Stimulated activated CD8-positive, alpha-beta memory T cell treated with anti-CD3 and anti-CD28 coated beads, Interleukin-15, amount 100 ng/mL, for 1 hour (primary cell): Measurements from ENCODE around the gene ASB6.

Experiments
- DNase-seq: peaks from one replicate; pipeline ENCODE4 v3.0.0-alpha.2; 2020; ENCODE audit warnings: low read depth

ASB6 gene

GRCh38 chr9:129624947-129625346 is 17.0 kb downstream of the ASB6 start:
- DNase-seq = no peak

DNA sequence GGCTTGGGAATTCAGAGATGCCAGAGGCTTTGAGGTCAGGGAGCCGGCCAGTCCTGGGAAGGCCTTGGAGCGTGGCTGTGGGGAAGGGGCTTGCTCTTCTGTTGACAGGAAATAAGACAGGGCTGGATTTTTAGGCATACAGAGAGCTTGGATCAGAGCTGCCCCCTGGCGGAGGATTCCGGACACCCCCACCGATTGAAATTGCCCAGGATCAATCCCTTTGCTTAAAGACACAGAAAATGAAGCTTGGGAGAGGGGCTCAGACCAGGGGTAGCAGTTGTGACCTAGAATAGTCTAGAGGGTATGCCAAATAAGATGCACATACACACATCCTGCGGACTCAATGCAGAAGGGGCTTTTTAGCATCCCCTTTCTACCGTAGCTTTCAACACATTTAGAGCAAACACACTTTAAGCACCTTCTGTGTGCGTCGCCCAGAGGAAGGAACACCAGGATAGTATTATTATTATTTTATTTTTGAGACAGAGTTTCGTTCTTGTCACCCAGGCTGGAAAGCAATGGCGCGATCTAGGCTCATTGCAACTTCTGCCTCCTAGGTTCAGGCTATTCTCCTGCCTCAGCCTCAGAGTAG is 17.7 kb downstream of the ASB6 start:
- peak; percentile 57 for DNase-seq

GRCh38 chr9:129623331-129623730 is 18.6 kb downstream of the ASB6 start:
- DNase-seq = no peak

DNA sequence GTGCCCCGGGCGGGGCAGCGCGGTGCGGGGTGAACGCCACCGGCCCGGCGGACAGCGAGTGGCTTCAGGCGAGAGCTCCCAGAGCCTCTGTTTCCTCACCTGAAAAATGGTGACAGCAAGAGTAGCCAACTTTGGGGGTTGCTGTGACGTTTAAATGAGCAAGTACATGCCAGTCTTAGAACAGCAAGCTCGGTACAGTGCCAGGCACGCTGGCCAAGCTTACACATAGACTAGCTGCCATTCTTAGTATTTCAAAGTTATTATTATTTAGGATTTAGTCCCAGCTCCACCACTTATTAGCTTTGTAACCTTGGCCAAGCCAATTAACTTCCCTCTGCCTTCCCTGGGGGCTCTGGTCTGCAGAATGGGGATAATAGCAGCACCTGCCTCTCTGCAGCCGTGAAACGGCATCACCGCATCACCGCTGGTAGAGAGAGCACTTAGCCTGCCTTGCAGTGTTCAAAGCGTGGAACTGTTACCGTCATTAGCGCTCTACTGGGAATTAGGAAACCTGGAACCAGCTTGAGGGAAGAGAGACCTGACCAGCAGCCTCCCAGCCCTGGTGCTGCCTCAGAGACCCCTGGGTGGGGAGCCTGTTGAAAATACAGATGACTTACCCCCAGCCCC is 21.2 kb downstream of the ASB6 start, which contains the start of gene C9orf50:
TSS of gene C9orf50 (minus strand) at position 433 of the 627 bp plus-strand sequence. CDS start 527 bp downstream, outside the sequence.
- DNase-seq = no peak

DNA sequence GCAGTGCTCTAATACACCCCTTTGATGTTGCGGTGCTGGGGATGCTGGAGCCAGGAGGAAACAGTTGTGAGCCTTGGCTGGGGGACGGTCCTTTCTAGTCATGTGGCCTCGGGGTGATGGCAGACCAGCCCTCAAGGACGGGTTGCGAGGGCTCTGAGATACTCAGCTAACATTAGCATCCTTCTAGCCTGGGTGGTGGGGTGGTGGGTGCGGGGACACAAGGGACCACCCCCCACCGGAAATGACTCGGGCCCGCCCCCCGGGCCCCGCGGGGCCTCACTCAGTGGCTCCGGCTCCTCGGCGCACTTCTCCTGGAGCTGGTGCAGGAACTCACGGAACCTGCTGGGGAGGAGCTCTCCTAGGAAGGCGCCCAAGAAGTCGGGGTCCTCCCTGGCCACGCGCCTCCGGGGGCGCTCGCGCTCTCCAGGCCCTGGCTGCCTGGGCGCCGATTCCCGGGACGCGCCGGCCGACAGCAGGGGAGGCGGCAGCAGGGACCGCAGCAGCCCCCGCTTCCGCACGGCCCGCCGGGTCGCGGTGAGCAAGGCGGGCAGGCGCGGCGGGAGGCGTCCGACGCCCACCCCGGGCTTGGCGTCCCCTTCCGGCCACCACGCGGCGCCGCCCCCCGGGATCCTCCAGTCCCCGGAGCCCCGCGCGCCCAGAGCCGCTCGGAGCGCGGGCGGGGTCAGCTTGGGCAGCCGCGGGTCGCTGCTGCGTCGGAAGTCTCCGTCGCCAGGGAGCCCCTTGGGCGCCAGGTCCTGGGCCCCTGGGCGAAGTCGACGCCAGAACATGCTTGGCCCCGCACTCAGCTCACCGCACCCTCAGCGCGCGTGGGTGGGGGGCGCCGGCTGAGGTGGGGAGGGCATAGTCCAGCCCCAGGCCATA is 21.9 kb downstream of the ASB6 start:
- no peak for DNase-seq

DNA sequence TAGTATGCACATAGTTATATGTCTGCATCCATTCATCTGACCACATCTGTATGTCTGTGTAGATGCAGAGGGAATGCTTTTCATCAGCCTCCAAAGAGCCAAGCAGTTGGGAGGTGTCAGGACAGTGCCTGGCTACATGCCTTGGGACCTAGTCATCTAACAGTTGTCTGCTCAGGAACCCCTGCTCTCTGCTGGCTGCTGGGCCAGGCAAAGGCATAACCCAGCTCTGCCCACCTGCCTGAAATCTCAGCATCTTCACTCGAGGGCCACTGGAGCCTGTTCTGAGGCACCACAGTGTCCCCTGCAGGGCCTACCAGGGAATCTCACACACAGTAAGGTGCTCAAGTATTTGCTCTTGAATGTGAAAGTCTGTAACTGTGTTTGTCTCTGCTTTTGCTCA is 24.8 kb downstream of the ASB6 start:
- no peak for DNase-seq

DNA sequence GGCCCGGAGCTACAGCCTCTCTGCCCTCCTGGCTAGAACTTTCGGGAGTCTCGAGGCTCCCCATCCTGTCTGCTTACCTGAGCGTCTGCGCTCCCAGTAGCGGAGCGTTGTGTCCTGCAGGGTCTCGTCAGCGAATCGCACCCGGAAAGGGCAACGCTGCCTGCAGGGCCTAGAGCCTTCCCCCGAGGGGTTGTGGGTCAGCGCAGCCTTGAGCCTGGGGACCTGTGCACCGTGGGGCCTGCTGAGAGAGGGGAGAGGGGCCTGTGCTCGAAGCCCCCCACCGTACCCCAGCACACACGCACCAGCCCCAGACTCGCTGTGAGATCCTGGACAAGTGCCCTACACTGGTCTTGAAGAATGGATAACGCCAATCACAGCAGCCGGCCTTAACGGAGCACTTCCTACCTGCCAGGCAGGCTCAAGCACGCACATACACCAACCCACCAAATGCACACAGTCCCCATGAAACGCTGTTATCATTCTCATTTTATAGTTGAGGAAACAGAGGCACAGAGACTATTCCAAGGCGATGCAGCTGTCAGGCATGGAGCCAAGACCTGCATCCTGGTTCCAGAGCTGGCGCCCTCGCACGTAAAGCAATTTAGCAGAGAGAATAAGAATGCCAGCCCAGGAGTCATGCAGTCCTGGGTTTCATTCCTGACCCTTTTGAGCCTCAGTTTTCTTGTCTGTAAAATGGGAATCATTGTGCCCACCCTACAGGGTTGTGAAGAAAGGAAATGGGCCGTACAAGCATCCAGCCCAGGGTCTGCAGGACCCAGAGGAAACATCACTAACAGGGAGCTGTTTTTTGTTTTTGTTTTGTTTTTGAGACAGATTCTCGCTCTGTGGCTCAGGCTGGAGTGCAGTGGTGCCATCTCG is 26.3 kb downstream of the ASB6 start:
- DNase-seq = no peak

GRCh38 chr9:129614932-129615331 is 27.0 kb downstream of the ASB6 start:
- no peak for DNase-seq

DNA sequence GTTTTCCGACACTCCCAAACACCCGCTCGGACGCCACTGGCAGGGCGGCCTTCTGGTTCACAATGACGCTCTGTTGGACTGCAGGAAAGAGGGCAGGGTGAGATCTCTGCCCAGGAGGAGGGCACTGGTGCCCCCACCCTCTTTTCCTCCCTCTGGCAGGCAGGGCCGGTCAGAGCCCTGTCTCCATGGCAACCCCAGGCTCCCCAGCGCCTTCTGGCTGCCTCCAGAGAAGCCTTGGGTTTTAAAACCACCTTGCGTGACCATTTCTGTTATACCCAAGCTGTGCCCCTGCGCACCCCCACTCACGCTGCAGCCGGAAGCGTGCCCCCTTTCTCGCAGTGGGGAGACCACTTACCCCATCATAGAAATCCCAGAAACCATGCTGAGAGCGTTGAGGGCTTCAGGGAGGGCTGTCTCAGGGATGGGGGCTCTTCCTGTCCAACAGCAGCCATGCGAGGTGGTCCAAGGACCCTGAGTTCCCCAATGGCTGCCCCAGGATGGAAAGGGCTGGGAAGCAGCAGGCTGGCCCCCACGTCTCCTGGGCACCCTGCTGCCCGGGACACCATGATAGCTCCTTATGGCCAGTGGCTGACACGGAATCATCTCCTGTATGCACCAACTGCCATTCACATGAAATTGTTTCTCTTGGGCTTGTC is 28.3 kb downstream of the ASB6 start:
- DNase-seq = no peak

GRCh38 chr9:129612815-129613519 is 29.0 kb downstream of the ASB6 start:
- DNase-seq = no peak

DNA sequence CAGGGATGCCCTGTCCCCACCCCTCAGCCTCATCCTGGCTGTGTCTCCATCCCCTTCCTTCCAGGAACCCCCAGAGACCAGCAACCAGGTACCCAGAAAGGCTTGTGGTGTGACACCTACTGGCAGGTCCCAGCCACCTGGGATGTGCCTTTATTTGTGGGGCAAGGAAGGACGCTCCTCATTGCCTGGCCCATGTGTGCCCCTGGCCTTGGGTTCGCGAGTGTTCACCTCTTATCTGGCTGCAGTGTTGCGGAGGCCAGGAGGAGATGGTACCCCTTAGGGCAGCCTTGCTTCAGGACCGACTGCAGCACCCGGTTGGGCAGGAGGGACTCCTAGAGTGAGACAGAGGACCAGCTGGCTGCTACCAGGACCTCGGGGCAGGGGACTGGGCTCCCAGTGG is 29.8 kb downstream of the ASB6 start:
- DNase-seq = no peak

GRCh38 chr9:129611307-129611800 is 30.6 kb downstream of the ASB6 start:
- DNase-seq = no peak

DNA sequence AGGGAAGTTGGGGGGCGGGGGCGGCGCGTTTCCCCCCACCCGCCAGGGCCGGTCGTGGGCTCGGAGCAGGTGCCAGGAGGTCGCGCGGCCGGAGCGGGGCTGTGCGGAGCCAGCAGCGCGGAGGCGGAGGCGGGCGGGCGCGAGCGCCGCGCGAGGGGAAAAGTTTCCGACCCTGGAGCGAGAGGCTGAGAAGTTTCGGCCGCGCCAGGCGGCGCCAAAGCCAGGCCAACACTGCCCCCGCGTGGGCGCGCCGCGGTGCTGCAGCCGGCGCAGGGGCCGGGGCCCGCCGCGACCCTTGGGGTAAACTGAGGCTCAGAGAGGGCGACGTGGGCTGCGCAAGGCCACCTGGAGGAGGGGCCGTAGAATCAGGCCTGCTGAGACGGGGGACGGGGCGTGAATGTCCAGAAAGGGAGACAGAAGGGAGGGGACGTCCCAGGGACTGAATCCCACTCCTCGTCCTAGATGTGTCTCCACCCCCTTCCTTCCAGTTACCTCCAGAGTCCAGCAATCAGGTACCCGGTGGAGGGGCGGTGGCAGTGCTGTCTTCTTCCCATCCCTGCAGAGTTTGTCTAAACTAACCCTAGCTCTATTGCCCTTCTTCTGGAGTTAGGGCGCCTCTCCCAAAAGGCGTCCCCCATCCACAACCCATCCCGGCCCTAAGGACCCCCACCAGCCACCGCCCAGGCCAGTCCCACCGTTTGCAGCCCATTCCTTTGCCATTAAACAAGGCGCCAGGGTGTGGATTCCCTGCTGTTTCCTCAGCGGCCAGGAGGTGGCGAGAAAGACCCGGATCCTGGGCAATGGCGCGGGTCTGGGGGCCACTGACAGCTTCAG is 31.3 kb downstream of the ASB6 start:
- peak; percentile 59 for DNase-seq

DNA sequence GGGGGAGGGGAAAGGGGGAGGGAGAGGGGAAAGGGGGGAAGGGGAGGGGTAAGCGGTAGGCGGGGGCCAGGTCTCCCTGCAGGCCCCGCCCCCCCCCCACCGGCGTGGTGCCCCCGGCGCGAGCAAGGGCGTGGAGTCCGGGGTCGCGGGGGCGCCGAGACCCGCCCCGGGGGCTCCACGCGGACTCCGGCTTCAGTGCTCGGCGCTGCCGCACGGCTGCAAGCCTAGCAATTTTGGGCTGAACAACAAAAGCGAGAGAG is 31.8 kb downstream of the ASB6 start:
- no peak for DNase-seq

DNA sequence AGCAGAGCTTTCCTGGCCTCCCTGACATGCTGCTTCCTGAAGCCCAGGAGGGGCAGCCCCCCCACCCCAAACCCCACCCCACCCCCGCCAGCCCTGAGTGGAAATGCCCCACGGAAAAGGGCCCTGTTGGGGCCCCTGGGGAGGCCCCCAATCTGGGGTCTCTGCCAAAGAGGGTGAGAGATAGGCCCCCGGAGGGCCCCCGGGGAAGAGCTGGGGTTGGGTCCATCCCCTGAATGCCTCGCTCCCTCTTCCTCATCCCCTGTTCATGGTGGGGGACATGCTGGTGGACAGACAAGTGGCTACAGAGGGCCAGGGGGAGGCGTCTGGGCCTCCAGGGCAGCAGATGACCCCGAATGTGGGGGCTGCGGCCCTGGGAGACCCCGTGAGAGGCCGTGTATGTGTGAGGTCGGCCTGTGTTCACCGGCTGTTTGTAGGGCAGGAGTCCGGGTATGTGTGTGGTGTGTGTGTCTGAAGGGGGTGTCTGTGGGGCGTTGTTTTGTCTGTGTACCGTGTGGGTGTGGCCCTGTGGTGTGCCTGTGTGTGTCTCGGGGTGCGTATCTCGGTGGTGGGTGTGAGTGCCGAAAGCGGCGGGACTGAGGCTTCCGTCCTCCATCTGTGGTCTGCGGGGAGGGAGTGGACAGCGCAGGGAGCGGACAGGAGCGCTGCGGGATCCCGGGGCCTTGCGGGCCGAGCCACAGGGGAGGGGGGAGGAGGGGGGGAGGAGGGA is 32.3 kb downstream of the ASB6 start:
- no peak for DNase-seq

DNA sequence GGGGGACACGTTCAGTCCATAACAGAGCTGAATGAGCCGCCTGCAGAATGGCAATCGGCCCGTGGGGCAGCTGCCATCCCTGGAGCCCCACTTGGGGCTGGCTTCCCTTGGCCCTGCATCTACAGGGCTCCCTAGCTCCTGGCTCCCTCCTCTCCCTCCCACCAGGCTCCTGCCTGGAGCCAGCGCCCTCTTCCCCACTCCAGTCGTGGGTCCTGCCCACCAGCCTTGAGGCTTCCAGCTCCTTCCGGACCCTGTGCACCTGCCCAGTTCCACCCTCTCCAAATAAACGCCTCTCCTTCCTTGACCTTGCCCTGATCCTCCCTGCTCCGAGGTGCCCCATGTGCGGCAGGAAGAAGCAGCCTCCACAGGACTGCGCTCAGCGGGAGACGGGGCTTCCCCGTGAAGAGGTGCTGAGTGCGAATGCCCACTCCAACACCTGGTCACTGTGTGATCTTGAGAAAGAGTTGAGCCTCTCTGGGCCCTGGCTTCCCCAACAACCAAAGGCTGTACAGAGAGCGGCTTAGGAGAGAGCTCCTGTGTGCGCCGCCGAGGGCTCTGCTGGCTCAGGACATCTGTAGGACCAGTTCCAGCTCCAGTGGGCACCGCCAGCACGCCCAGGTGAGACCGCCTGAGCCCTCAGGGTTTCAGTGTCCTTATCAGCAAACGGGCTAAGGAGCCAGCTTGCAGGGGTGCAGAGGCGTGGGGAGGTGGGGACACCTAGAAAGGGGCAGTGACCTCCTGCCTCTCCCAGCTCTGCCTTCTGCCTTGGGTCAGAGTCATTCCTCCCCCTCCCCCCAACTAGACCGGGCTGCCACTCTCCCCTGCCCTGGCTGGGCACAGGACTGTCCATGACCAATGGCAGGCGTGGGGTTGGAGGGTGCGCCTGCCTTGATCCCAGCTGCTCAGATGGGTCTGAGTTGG is 33.1 kb downstream of the ASB6 start:
- no peak for DNase-seq

- no peak for DNase-seq
Observed at GRCh38 chr9:129607027-129607387, 34.9 kb downstream of the ASB6 start.
